HG02623 (cell line): ENCODE results near the gene CNNM3.

Experiments
- ATAC-seq: cut with Tn5 transposase; IDR thresholded peaks from one replicate; pipeline ENCODE4 v1.9.1; 2021; ENCODE audit warnings: moderate library complexity; ENCODE audit not compliant: unreplicated experiment

CNNM3 gene

GRCh38 chr2:96874198-96874831, 58.2 kb downstream of the CNNM3 start:
- peak; percentile 43 for ATAC-seq

- no peak for ATAC-seq
Measured at GRCh38 chr2:96875498-96876268, 59.6 kb downstream of the CNNM3 start.

GRCh38 chr2:96876269-96877041, 60.4 kb downstream of the CNNM3 start:
- ATAC-seq: no peak

- no peak for ATAC-seq
Measured at GRCh38 chr2:96877042-96877451, 61.0 kb downstream of the CNNM3 start.

- ATAC-seq: no peak
Measured at GRCh38 chr2:96877631-96878092, 61.6 kb downstream of the CNNM3 start.

GRCh38 chr2:96878171-96878570, 62.1 kb downstream of the CNNM3 start:
- ATAC-seq: no peak

GRCh38 chr2:96878796-96879544, 62.9 kb downstream of the CNNM3 start:
- ATAC-seq: no peak

GRCh38 chr2:96879545-96880040, 63.5 kb downstream of the CNNM3 start:
- ATAC-seq: no peak

- ATAC-seq: no peak
Measured at GRCh38 chr2:96880891-96881273, 64.8 kb downstream of the CNNM3 start.

- ATAC-seq: no peak
Measured at GRCh38 chr2:96881349-96882195, 65.5 kb downstream of the CNNM3 start.

GRCh38 chr2:96882230-96882629, 66.2 kb downstream of the CNNM3 start:
- ATAC-seq: no peak

GRCh38 chr2:96882906-96883305, 66.8 kb downstream of the CNNM3 start:
- ATAC-seq: no peak

GRCh38 chr2:96883306-96883705, 67.2 kb downstream of the CNNM3 start:
- no peak for ATAC-seq
